Activated T-cell treated with anti-CD3 and anti-CD28 coated beads for 48 hours (primary cell): ENCODE data around the gene OPCML.

Experiments
- DNase-seq: peaks from one replicate; pipeline ENCODE4 v3.0.0-alpha.2; 2020; ENCODE audit warnings: low read depth

OPCML gene

GRCh38 chr11:132850266-132850665, 682.0 kb downstream of the OPCML start:
- no peak for DNase-seq

- DNase-seq, result no peak
These were observed 684.0 kb downstream of the OPCML start for GRCh38 chr11:132848336-132848735.

GRCh38 chr11:132846075-132846474, 686.2 kb downstream of the OPCML start:
- no peak for DNase-seq

GRCh38 chr11:132844956-132845696, 687.2 kb downstream of the OPCML start:
- DNase-seq, result no peak

- DNase-seq, result no peak
These were observed 691.6 kb downstream of the OPCML start for GRCh38 chr11:132840660-132841059.

- DNase-seq, result no peak
These were observed 692.1 kb downstream of the OPCML start for GRCh38 chr11:132840191-132840590.

- DNase-seq, result no peak
These were observed 692.9 kb downstream of the OPCML start for GRCh38 chr11:132839236-132839945.

- no peak for DNase-seq
These were observed 693.7 kb downstream of the OPCML start for GRCh38 chr11:132838627-132839026.

- no peak for DNase-seq
These were observed 701.0 kb downstream of the OPCML start for GRCh38 chr11:132831272-132831671.

GRCh38 chr11:132824642-132825041, 707.7 kb downstream of the OPCML start:
- DNase-seq, result no peak

- no peak for DNase-seq
These were observed 710.0 kb downstream of the OPCML start for GRCh38 chr11:132822276-132822675.

GRCh38 chr11:132821499-132821898, 710.8 kb downstream of the OPCML start:
- DNase-seq, result no peak

GRCh38 chr11:132821014-132821413, 711.3 kb downstream of the OPCML start:
- DNase-seq, result no peak

- DNase-seq, result no peak
These were observed 713.4 kb downstream of the OPCML start for GRCh38 chr11:132818951-132819350.

- DNase-seq, result no peak
These were observed 714.9 kb downstream of the OPCML start for GRCh38 chr11:132817387-132817786.

- DNase-seq, result no peak
These were observed 717.9 kb downstream of the OPCML start for GRCh38 chr11:132814410-132814809.

- no peak for DNase-seq
These were observed 720.7 kb downstream of the OPCML start for GRCh38 chr11:132811649-132812048.

- no peak for DNase-seq
These were observed 723.2 kb downstream of the OPCML start for GRCh38 chr11:132809070-132809469.

- no peak for DNase-seq
These were observed 728.0 kb downstream of the OPCML start for GRCh38 chr11:132804258-132804657.

GRCh38 chr11:132803436-132803835, 728.9 kb downstream of the OPCML start:
- no peak for DNase-seq

- DNase-seq, result no peak
These were observed 729.4 kb downstream of the OPCML start for GRCh38 chr11:132802947-132803346.

GRCh38 chr11:132793831-132794230, 738.5 kb downstream of the OPCML start:
- DNase-seq, result no peak

GRCh38 chr11:132792341-132793140, 739.8 kb downstream of the OPCML start:
- no peak for DNase-seq
